Activated CD8-positive, alpha-beta T cell treated with anti-CD3 and anti-CD28 coated beads, Interleukin-2, amount 10 ng/mL, durations not matched to agents 7 days and 5 days (primary cell): ENCODE results near the gene ABHD17A. TPM values are rescaled to one million over a fixed set of nuclear protein-coding genes. Genes with fewer than 3 reads are reported as not detected.

Experiments
- ATAC-seq: fragments of 150-1000 bp; cut with Tn5 transposase; one replicate; pipeline ENCODE4 v1.10.0; 2021; ENCODE audit warnings: moderate library complexity
- CTCF ChIA-PET: fragments of 350-600 bp; sonication (Branson Sonifier 250); formaldehyde crosslinking; loops from one replicate; lab custom pipeline; 2021; ENCODE audit warnings: antibody characterized with exemption; lab: Charles Lee
- POLR2A ChIA-PET: fragments of 350-600 bp; sonication (Branson Sonifier 250); formaldehyde crosslinking; loops from one replicate; lab custom pipeline; 2021; ENCODE audit warnings: antibody characterized with exemption; lab: Charles Lee
- DNase-seq: peaks from one replicate; pipeline ENCODE4 v3.0.0-alpha.2; 2020
- H3K27ac Mint-ChIP-seq: one replicate; pipeline ENCODE4 v1.8.0; 2021; ENCODE audit warnings: mild to moderate bottlenecking, mixed read lengths
- H3K27me3 Mint-ChIP-seq: one replicate; pipeline ENCODE4 v1.8.0; 2021; ENCODE audit warnings: low read depth, mixed read lengths
- H3K36me3 Mint-ChIP-seq: one replicate; pipeline ENCODE4 v1.8.0; 2021; ENCODE audit warnings: low read depth, mixed read lengths
- H3K4me1 Mint-ChIP-seq: one replicate; pipeline ENCODE4 v1.8.0; 2021; ENCODE audit warnings: low read depth, mixed read lengths
- H3K4me3 Mint-ChIP-seq: one replicate; pipeline ENCODE4 v1.8.0; 2021; ENCODE audit warnings: mild to moderate bottlenecking, mixed read lengths
- H3K9me3 Mint-ChIP-seq: one replicate; pipeline ENCODE4 v1.8.0; 2022; ENCODE audit warnings: mixed read lengths; ENCODE audit not compliant: insufficient read depth
- total RNA-seq, 2 experiments: library from RNA; stranded (reverse); gene quantifications; one replicate each; pipeline ENCODE4 v1.2.3, GENCODE V29; 2021

The ABHD17A gene
- total RNA-seq, 2 experiments from 2014 or later, result 181 to 196 TPM

DNA sequence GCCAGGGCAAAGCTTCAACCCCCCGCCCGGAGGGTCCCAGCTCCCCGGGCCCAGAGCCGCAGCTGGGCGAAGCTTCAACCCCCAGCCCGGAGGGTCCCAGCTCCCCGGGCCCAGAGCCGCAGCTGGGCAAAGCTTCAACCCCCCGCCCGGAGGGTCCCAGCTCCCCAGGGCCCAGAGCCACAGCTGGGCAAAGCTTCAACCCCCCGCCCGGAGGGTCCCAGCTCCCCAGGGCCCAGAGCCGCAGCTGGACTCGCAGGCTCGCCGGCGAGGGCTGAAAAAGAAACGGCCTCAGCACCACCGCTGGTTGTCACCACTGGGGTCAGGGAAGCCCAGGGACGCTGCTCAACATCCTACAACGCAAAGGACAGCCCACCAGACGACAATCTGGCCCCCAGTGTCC is 42.2 kb downstream of the ABHD17A start:
- Mint-ChIP-seq H3K4me1 (peaks cover 28% of the 10 kb centered on the region), H3K9me3 (no peaks in the 10 kb centered on the region), H3K27me3 (no peaks in the 10 kb centered on the region), H3K4me3 (no peak overlapping the region), H3K27ac (no peak overlapping the region), H3K36me3 (peaks cover 8% of the 10 kb centered on the region)
- ChIA-PET CTCF (interaction anchor here (1.5 kb wide), 1 partner anchor 17 kb away, joined by 3 read pairs; no protein-coding TSS in a partner anchor), POLR2A (interaction anchor here (0.6 kb wide), 1 partner anchor 275 kb away, joined by 3 read pairs; no protein-coding TSS in a partner anchor)
- no peak for ATAC-seq
- no peak for DNase-seq

- H3K4me1 Mint-ChIP-seq, result peaks cover 22% of the 10 kb centered on the region
- POLR2A ChIA-PET, result no interaction called here
- ATAC-seq, result no peak
- peaks cover 4% of the 10 kb centered on the region for H3K36me3 Mint-ChIP-seq
- no peaks in the 10 kb centered on the region for H3K9me3 Mint-ChIP-seq
- CTCF ChIA-PET, result interaction anchor here (1.1 to 1.2 kb wide), 2 partner anchors 16 to 23 kb away, joined by 3 read pairs; no protein-coding TSS in a partner anchor
- no peak overlapping the region for H3K27ac Mint-ChIP-seq
- no peak for DNase-seq
- no peak overlapping the region for H3K4me3 Mint-ChIP-seq
- no peaks in the 10 kb centered on the region for H3K27me3 Mint-ChIP-seq
Measured at GRCh38 chr19:1841209-1841924, 43.9 kb downstream of the ABHD17A start.

DNA sequence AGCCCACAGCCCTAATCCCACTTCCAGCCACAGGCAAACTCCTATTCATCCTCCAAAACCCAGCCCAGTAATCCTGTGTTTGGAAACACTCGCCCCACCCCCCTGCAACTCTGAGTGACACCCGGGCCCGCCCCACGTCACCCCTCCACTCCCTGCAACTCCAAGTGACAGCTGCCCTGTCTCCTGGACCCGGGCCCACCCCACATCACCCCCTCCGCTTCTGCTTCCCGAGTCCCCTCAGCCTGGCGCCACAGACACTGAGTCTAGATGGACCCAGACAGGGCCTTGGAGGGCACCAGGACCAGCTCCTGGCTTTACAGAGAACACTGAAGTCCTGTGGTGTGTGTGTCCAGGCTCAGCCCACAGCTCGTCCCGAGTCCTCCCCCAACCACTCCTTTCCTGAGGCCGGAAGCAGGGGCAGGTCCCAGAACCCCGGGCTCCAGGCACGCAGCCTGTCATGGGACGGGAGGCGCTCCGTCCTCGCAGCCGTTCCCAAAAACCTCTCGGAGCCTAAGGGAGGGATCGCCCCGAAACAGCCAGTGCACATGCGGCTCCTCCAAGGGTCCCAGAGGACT is 44.7 kb downstream of the ABHD17A start:
- ChIA-PET POLR2A (no interaction called here), CTCF (no interaction called here)
- DNase-seq (no peak), ATAC-seq (no peak)
- Mint-ChIP-seq H3K27me3 (no peaks in the 10 kb centered on the region), H3K4me3 (no peak overlapping the region), H3K36me3 (no peaks in the 10 kb centered on the region), H3K9me3 (no peaks in the 10 kb centered on the region), H3K4me1 (peaks cover 15% of the 10 kb centered on the region), H3K27ac (no peak overlapping the region)

- Mint-ChIP-seq H3K27ac (no peak overlapping the region), H3K4me1 (peaks cover 15% of the 10 kb centered on the region), H3K4me3 (no peak overlapping the region), H3K27me3 (no peaks in the 10 kb centered on the region), H3K36me3 (no peaks in the 10 kb centered on the region), H3K9me3 (no peaks in the 10 kb centered on the region)
- ATAC-seq (no peak), DNase-seq (no peak)
- ChIA-PET POLR2A (no interaction called here), CTCF (interaction anchor here (0.6 to 3.5 kb wide), 4 partner anchors 13 to 339 kb away, joined by 3 to 32 read pairs (median 12); no protein-coding TSS in a partner anchor)
Measured at GRCh38 chr19:1839658-1840540, 45.4 kb downstream of the ABHD17A start.

DNA sequence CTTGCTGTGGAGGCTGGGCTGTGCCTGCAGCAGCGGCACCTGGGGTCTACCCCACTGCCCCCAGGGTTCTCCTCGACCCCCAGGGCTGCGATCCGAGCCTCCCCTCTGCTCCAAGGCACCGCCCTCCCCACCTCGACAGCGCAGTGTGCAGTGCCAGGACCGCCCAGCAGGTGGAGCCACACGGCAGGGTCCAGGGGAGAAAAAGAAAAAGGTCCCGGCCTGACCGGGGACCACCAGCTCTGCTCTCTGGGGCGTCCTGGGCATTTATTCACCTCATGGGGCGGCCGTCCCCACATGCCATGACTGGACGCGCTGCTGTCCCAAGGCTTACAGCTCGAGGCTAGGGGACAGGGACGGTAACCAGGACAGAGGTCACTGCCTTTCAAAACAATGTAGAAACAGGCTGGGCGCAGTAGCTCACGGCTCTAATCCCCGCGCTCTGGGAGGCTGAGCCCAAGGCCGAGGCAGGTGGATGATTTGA is 47.6 kb downstream of the ABHD17A start:
- ATAC-seq (peak; percentile 65), DNase-seq (peak; percentile 69)
- H3K27me3 Mint-ChIP-seq, result no peaks in the 10 kb centered on the region
- ChIA-PET CTCF (interaction anchor here (0.6 to 3.5 kb wide), 14 partner anchors 9 to 165 kb away, joined by 3 to 32 read pairs (median 4); partner anchors contain the start of gene REXO1), POLR2A (no interaction called here)
- H3K36me3 Mint-ChIP-seq, result no peaks in the 10 kb centered on the region
- H3K9me3 Mint-ChIP-seq, result no peaks in the 10 kb centered on the region
- H3K4me3 Mint-ChIP-seq, result no peak overlapping the region
- no peak overlapping the region for H3K27ac Mint-ChIP-seq
- peaks cover 13% of the 10 kb centered on the region for H3K4me1 Mint-ChIP-seq

- no peaks in the 10 kb centered on the region for H3K36me3 Mint-ChIP-seq
- no peaks in the 10 kb centered on the region for H3K9me3 Mint-ChIP-seq
- DNase-seq (no peak), ATAC-seq (peak; percentile 7)
- H3K27me3 Mint-ChIP-seq, result no peaks in the 10 kb centered on the region
- ChIA-PET CTCF (interaction anchor here (0.6 to 3.5 kb wide), 12 partner anchors 8 to 165 kb away, joined by 3 to 32 read pairs (median 6); partner anchors contain the start of gene REXO1), POLR2A (no interaction called here)
- H3K4me3 Mint-ChIP-seq, result no peak overlapping the region
- H3K4me1 Mint-ChIP-seq, result peaks cover 12% of the 10 kb centered on the region
- no peak overlapping the region for H3K27ac Mint-ChIP-seq
Measured at GRCh38 chr19:1837222-1837565, 48.1 kb downstream of the ABHD17A start.

DNA sequence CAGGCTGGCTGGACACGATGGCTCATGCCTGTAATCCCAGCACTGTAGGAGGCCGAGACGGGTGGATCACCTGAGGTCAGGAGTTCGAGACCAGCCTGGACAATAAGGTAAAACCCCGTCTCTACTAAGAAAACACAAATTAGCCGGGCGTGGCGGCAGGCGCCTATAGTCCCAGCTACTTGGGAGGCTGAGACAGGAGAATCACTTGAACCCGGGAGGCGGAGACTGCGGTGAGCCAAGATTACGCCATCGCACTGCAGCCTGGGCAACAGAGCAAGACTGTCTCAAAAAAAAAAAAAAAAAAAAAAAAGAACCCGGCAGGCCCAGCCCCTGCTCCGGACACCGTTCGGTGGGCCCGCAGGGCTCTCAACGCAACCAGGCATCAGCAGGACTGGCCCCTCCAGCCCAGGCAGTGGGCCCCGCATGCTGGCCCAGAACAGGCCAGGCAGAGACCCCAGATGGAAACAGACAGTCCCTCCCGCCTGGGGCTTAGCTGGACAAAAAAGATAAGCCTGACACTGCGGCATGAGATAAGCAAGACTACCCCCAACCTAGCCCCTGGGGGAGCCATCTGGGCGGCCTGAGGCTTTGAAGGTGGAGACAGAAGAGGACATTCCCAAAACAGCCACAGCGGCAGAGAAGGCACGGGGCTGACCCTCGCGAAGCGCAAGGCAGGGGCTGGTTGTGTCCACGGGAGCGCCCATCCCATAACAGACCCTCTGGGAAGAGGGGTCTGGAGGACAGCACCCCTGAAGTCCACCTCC is 48.7 kb downstream of the ABHD17A start:
- peaks cover 11% of the 10 kb centered on the region for H3K4me1 Mint-ChIP-seq
- no peaks in the 10 kb centered on the region for H3K27me3 Mint-ChIP-seq
- H3K9me3 Mint-ChIP-seq, result no peaks in the 10 kb centered on the region
- DNase-seq, result no peak
- ChIA-PET CTCF (interaction anchor here (0.6 to 3.5 kb wide), 12 partner anchors 8 to 128 kb away, joined by 3 to 32 read pairs (median 8); partner anchors contain the start of gene REXO1), POLR2A (no interaction called here)
- H3K4me3 Mint-ChIP-seq, result no peak overlapping the region
- H3K27ac Mint-ChIP-seq, result no peak overlapping the region
- H3K36me3 Mint-ChIP-seq, result no peaks in the 10 kb centered on the region
- no peak for ATAC-seq

DNA sequence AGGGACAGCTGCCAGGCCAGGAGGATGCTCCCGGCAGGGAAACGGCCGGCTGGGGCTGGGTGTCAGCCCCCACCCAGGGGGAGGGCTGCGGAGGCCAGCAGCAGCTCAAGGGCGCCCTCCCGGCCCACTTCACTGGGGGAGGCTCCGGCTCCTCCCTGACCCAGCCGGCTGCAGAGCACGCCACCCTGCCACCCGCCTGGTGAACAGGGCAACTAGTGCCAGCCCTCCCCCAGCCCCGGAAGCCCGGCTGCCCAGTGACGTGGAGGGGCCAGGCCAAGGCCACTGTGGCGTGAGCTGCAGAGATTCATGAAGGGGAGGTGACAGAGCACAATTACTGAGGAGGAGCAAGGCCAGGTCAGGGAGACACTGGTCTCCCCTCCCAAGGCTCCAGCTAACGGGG is 51.8 kb downstream of the ABHD17A start:
- ATAC-seq (no peak), DNase-seq (no peak)
- POLR2A ChIA-PET, result no interaction called here
- CTCF ChIA-PET, result no interaction called here
- Mint-ChIP-seq H3K27me3 (no peaks in the 10 kb centered on the region), H3K4me1 (peaks cover 6% of the 10 kb centered on the region), H3K36me3 (peaks cover 7% of the 10 kb centered on the region), H3K4me3 (no peak overlapping the region), H3K9me3 (no peaks in the 10 kb centered on the region), H3K27ac (no peak overlapping the region)

DNA sequence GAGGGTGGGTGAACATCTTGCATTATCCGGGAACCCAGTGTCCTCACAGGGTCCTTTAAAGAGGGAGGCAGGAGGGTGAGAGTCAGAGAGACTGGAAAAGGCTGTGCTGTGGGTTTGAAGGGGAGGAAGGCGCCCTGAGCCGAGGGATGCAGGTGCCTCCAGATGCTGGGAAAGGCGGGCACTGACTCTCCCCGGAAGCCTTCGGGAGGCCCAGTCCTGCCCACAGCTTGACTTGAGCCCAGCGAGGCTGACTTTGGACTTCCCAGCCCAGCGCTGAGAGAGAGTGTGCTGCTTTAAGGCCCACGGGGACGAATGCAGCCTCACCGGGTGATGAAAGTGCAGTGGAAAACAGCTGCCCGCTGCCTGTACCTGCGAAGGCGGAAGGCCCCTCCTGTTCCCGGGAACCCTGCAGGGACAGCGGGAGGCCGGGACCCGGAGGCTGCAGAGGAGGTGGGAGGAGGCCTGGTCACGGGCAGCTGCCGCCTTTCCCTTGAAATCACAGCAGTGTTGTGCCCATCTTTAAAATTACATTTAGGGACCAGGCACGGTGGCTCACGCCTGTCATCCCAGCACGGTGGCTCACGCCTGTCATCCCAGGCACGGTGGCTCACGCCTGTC is 53.1 kb downstream of the ABHD17A start:
- ChIA-PET CTCF (no interaction called here), POLR2A (no interaction called here)
- ATAC-seq, result no peak

GRCh38 chr19:1830978-1831377 is 54.3 kb downstream of the ABHD17A start:
- Mint-ChIP-seq H3K27me3 (no peaks in the 10 kb centered on the region), H3K9me3 (no peaks in the 10 kb centered on the region), H3K4me3 (no peak overlapping the region), H3K27ac (no peak overlapping the region), H3K36me3 (peaks cover 8% of the 10 kb centered on the region), H3K4me1 (peaks cover 1% of the 10 kb centered on the region)
- CTCF ChIA-PET, result no interaction called here
- no peak for ATAC-seq
- no peak for DNase-seq
- POLR2A ChIA-PET, result no interaction called here

More for the DNA sequence above, 53.1 kb downstream of the ABHD17A start:
- Mint-ChIP-seq H3K4me1 (peaks cover 3% of the 10 kb centered on the region), H3K27me3 (no peaks in the 10 kb centered on the region), H3K9me3 (no peaks in the 10 kb centered on the region), H3K4me3 (no peak overlapping the region), H3K36me3 (peaks cover 7% of the 10 kb centered on the region), H3K27ac (no peak overlapping the region)
- DNase-seq, result no peak

- ChIA-PET CTCF (no interaction called here), POLR2A (no interaction called here)
- H3K27ac Mint-ChIP-seq, result no peak overlapping the region
- ATAC-seq, result no peak
- no peaks in the 10 kb centered on the region for H3K27me3 Mint-ChIP-seq
- peaks cover 4% of the 10 kb centered on the region for H3K4me1 Mint-ChIP-seq
- no peak overlapping the region for H3K4me3 Mint-ChIP-seq
- H3K36me3 Mint-ChIP-seq, result peaks cover 11% of the 10 kb centered on the region
- no peaks in the 10 kb centered on the region for H3K9me3 Mint-ChIP-seq
- DNase-seq, result no peak
Measured at GRCh38 chr19:1830568-1830967, 54.7 kb downstream of the ABHD17A start.
